Measurements from ENCODE around the gene ABCG4.

ABCG4 gene

GRCh38 chr11:119110439-119110838 is 38.4 kb upstream of the ABCG4 start:
- TF ChIP-seq CTCF (conservative IDR thresholded peaks at IDR 0.05; ENCODE audit: low read depth, low read length) = no peak
- DNase-seq (ENCODE audit: low read depth) = no peak
- no peak overlapping the region for H3K4me3 ChIP-seq (ENCODE audit: low read depth, low read length)

GRCh38 chr11:119111361-119111925 is 37.4 kb upstream of the ABCG4 start:
- no peak overlapping the region for H3K4me3 ChIP-seq (ENCODE audit: low read depth, low read length)
- no peak for DNase-seq (ENCODE audit: low read depth)
- TF ChIP-seq CTCF (conservative IDR thresholded peaks at IDR 0.05; ENCODE audit: low read depth, low read length) = no peak

- no peak for TF ChIP-seq CTCF (conservative IDR thresholded peaks at IDR 0.05; ENCODE audit: low read depth, low read length)
- H3K4me3 ChIP-seq (ENCODE audit: low read depth, low read length) = no peak overlapping the region
- no peak for DNase-seq (ENCODE audit: low read depth)
Measured at GRCh38 chr11:119112314-119113020, 36.4 kb upstream of the ABCG4 start.

- no peak overlapping the region for H3K4me3 ChIP-seq (ENCODE audit: low read depth, low read length)
- no peak for DNase-seq (ENCODE audit: low read depth)
- no peak for TF ChIP-seq CTCF (conservative IDR thresholded peaks at IDR 0.05; ENCODE audit: low read depth, low read length)
Measured at GRCh38 chr11:119113716-119114115, 35.1 kb upstream of the ABCG4 start.

- no peak for DNase-seq (ENCODE audit: low read depth)
- no peak overlapping the region for H3K4me3 ChIP-seq (ENCODE audit: low read depth, low read length)
- no peak for TF ChIP-seq CTCF (conservative IDR thresholded peaks at IDR 0.05; ENCODE audit: low read depth, low read length)
Measured at GRCh38 chr11:119114351-119114750, 34.5 kb upstream of the ABCG4 start.

- no peak for TF ChIP-seq CTCF (conservative IDR thresholded peaks at IDR 0.05; ENCODE audit: low read depth, low read length)
- DNase-seq (ENCODE audit: low read depth) = no peak
- no peak overlapping the region for H3K4me3 ChIP-seq (ENCODE audit: low read depth, low read length)
Measured at GRCh38 chr11:119115484-119116234, 33.2 kb upstream of the ABCG4 start.

Measured in choroid plexus epithelial cell (primary cell).